AG09319 (cell line): ENCODE data around the gene GABBR2.

Experiments used
- DNase-seq: peaks from one replicate; pipeline ENCODE4 v3.0.0-alpha.2; 2010; ENCODE audit warnings: low read depth; ENCODE audit errors: extremely low read depth
- CTCF ChIP-seq: IDR thresholded peaks from 2 replicates; pipeline ENCODE4 v1.5.1; 2011; ENCODE audit warnings: low read depth, mild to moderate bottlenecking, inconsistent platforms, low read length, moderate library complexity

GABBR2 gene

DNA sequence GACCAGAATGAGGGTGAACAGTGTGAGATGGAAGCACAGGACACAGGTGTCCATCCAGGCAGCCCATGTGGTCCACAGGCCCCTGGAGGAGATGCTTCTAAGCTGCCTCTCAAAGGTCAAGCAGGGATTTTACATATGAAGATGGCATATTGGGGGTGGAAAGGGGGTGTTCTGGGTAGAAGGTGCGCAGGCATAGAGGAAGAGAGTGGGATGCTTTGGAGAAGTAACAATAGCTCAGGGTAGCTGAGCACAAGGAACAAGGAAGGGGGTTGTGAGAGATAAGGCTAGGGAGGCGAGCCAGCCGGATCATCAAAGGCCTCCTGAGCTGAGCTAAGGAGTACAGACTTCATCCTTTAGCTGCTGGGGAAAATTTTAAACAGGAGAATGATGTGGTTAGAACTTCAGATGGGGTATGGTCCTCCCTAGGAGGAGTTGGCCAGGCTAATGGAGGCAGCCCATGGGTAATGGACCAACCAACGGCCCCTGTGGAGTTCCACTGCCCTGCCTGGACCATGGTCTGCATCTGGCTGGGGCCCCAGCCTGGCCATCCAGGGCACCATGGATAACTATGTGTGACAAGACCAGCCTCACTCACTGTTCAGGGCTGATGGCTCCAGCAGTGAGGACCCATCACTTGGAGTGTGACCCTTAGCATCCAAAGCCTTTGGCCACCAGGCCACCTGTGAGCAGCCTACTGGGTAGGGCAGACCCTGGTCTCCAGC lies 366.5 kb downstream of the GABBR2 start:
- no peak for TF ChIP-seq CTCF
- DNase-seq, result no peak

DNA sequence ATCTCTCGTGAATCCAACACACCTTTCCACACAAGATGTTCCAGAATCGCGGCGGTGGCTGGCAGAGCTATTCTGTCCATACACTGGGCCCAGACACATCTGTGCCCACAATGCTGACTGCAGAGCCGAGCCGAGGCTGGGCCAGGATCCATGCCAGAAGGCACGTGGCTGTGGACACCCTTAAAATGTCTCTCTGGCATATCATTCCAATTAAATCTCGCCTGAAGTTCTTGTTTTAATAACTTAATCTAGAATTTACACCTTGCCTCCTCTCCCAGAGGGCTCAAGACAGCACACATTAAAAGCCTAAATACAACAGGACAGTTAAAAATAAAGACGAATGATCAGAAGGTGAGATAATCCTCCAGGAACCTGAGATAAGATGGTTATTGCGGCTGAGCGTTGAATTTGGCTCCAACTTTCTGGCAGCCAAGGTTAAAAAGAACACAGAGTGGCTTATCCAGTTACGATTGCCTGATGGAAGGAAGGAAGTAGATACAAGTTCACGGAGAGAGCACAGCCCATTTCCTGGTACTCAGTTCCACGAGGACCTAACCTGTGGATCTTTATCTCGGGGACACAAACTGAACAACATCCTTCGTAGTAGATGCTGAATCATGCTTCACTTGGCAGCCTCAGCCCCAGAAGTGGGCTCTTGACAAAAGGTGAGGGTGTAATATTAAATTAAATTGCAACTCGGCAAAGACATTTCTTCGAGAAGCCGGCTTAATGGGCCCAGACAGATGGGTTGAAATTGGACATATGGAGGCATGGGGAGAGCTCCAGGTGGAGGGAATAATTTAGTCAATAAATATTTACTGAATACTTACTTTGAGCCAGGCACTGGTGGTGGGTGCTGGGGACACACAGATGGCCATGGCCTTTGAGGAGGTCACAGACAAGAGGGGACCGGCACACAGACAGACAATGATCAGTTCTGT lies 367.3 kb downstream of the GABBR2 start:
- TF ChIP-seq CTCF, result no peak
- DNase-seq, result no peak

DNA sequence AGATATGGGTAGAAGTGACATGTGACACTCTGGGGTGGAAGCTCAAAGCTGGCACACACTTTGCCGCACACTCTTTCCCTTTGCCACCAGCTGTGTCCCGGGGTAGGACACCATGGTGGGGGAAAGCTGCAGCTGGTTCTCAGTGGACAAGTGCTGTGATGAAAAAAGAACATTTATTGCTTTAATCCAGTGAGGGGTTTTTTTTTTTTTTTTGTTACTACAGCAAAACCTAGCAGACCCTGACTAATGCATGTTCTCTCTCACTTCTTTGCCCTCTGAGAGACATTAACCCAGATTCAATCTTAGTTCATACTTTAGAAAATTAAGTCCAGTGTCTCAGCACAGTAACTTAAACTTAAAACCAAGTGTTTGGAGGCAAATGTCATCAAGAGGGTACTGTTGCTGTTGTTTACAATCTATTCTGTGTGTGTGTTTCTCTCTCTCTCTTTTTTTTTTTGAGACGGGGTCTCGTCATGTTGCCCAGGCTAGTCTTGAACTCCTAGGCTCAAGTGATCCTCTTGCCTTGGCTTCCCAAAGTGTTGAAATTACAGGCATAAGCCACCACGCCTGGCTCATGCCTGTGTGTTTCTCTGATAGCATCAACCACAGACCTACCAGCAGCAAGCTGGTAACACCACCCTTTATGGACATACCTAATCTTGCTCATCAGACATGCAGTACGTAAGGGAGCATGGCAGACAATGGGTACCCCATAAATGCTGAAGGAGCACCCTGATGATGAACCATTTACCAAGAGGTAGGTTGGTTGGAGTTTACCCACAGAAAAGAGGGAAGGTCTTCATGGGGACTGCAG lies 368.5 kb downstream of the GABBR2 start:
- DNase-seq, result no peak
- TF ChIP-seq CTCF, result no peak

GRCh38 chr9:98335661-98336060 lies 373.1 kb downstream of the GABBR2 start:
- TF ChIP-seq CTCF, result no peak
- DNase-seq, result no peak

DNA sequence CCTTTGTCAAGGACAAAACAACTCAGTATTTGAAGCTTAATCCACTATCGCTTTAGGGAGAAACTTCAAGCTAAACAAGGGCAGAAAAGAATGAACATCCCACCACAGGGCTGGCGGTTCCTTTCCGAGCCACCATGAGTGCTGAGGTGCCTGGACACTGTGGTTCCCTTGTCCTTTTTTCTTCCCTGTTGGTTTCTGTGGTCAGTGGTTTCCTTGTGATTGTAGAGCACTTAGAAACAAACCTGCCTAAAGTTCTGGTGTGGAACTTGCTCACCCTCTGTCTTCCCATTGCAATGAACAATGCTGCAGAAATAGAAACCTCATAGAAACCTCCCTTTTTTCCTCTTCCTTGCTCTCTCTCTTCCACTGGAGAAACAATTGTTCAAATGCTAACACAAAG lies 373.9 kb downstream of the GABBR2 start:
- no peak for DNase-seq
- no peak for TF ChIP-seq CTCF

- peak; percentile 62 for DNase-seq
- no peak for TF ChIP-seq CTCF
These were observed 374.8 kb downstream of the GABBR2 start for GRCh38 chr9:98333703-98334582.
